ENCODE data around the gene NUP85.

DNA sequence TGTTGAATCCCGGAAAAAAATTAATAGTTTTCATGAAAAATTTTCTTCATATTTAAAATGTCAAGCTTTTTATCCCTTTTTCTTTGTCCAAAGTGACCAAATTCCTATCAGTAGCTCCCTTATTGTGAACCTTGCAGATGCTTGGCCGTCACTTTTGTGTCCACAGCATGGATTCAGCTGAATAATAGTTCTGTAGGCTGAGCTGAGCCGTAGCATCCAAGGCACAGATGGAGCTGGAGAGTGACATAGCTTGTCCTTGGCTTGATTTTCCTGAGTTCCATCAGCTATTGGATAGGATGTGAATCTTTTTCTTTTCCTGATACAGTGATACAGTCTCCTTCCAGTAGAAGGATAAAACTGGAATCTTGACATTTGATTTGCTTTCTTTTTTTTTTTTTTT lies 3.6 kb downstream of the NUP85 start:
- TF ChIP-seq, protein P1, sequence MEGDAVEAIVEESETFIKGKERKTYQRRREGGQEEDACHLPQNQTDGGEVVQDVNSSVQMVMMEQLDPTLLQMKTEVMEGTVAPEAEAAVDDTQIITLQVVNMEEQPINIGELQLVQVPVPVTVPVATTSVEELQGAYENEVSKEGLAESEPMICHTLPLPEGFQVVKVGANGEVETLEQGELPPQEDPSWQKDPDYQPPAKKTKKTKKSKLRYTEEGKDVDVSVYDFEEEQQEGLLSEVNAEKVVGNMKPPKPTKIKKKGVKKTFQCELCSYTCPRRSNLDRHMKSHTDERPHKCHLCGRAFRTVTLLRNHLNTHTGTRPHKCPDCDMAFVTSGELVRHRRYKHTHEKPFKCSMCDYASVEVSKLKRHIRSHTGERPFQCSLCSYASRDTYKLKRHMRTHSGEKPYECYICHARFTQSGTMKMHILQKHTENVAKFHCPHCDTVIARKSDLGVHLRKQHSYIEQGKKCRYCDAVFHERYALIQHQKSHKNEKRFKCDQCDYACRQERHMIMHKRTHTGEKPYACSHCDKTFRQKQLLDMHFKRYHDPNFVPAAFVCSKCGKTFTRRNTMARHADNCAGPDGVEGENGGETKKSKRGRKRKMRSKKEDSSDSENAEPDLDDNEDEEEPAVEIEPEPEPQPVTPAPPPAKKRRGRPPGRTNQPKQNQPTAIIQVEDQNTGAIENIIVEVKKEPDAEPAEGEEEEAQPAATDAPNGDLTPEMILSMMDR (IDR thresholded peaks at IDR 0.05; ENCODE audit: insufficient read depth, low read length): no peak
- no peak for TF ChIP-seq POLR2AphosphoS5 (IDR thresholded peaks at IDR 0.05; ENCODE audit: low read depth)
- no peak for TF ChIP-seq SPI1 (IDR thresholded peaks at IDR 0.05; ENCODE audit: borderline replicate concordance, low read depth)
- TF ChIP-seq GABPA (IDR thresholded peaks at IDR 0.05; ENCODE audit: low read depth): no peak
- TF ChIP-seq, protein P2, sequence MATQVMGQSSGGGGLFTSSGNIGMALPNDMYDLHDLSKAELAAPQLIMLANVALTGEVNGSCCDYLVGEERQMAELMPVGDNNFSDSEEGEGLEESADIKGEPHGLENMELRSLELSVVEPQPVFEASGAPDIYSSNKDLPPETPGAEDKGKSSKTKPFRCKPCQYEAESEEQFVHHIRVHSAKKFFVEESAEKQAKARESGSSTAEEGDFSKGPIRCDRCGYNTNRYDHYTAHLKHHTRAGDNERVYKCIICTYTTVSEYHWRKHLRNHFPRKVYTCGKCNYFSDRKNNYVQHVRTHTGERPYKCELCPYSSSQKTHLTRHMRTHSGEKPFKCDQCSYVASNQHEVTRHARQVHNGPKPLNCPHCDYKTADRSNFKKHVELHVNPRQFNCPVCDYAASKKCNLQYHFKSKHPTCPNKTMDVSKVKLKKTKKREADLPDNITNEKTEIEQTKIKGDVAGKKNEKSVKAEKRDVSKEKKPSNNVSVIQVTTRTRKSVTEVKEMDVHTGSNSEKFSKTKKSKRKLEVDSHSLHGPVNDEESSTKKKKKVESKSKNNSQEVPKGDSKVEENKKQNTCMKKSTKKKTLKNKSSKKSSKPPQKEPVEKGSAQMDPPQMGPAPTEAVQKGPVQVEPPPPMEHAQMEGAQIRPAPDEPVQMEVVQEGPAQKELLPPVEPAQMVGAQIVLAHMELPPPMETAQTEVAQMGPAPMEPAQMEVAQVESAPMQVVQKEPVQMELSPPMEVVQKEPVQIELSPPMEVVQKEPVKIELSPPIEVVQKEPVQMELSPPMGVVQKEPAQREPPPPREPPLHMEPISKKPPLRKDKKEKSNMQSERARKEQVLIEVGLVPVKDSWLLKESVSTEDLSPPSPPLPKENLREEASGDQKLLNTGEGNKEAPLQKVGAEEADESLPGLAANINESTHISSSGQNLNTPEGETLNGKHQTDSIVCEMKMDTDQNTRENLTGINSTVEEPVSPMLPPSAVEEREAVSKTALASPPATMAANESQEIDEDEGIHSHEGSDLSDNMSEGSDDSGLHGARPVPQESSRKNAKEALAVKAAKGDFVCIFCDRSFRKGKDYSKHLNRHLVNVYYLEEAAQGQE (IDR thresholded peaks at IDR 0.05; ENCODE audit: insufficient replicate concordance, low read depth): no peak
